Natural killer cell (primary cell): Measurements from ENCODE around the gene CYP8B1. TPM values are rescaled to one million over a fixed set of nuclear protein-coding genes. Genes with fewer than 3 reads are reported as not detected.

Source experiments
- ATAC-seq, 3 donors: fragments of 150-1000 bp in 2 of 3; fragments of 200-7000 bp in 1 of 3; cut with Tn5 transposase; 1 replicate in 1 of 3; 2 replicates in 2 of 3; pipeline ENCODE4 v1.10.0; 2021; ENCODE audit warnings: mild to moderate bottlenecking in 2 of 3, moderate library complexity in 2 of 3
- DNase-seq, 2 donors: peaks; one replicate each; pipeline versions ENCODE4 v3.0.0 to v3.0.0-alpha.2; 2013 to 2021; ENCODE audit warnings: mixed read lengths in 1 of 2
- H3K27ac ChIP-seq: one replicate; pipeline ENCODE4 v1.5.1; 2013; ENCODE audit warnings: mild to moderate bottlenecking, low read length
- H3K27me3 ChIP-seq: one replicate; pipeline ENCODE4 v1.6.1; 2013; ENCODE audit warnings: low read length; ENCODE audit not compliant: control insufficient read depth, insufficient read depth
- H3K36me3 ChIP-seq: one replicate; pipeline ENCODE4 v1.6.1; 2013; ENCODE audit warnings: low read length; ENCODE audit not compliant: control insufficient read depth, insufficient read depth
- H3K4me1 ChIP-seq: one replicate; pipeline ENCODE4 v1.6.1; 2013; ENCODE audit warnings: low read length; ENCODE audit not compliant: control insufficient read depth, insufficient read depth
- H3K4me3 ChIP-seq: one replicate; pipeline ENCODE4 v1.5.1; 2013; ENCODE audit warnings: low read length
- H3K9me3 ChIP-seq: one replicate; pipeline ENCODE4 v1.6.1; 2013; ENCODE audit warnings: low read length; ENCODE audit not compliant: control insufficient read depth, insufficient read depth
- H3K27ac Mint-ChIP-seq, 2 donors: one replicate each; pipeline ENCODE4 v1.8.0; 2022; ENCODE audit warnings: mild to moderate bottlenecking in 2 of 2, mixed read lengths in 2 of 2, moderate library complexity in 1 of 2
- H3K27me3 Mint-ChIP-seq, 2 donors: one replicate each; pipeline ENCODE4 v1.8.0; 2022; ENCODE audit warnings: low read depth in 2 of 2, mixed read lengths in 2 of 2
- H3K36me3 Mint-ChIP-seq: one replicate; pipeline ENCODE4 v1.8.0; 2022; ENCODE audit warnings: mixed read lengths
- H3K4me1 Mint-ChIP-seq, 2 donors: one replicate each; pipeline ENCODE4 v1.8.0; 2022; ENCODE audit warnings: mixed read lengths in 2 of 2
- H3K4me3 Mint-ChIP-seq: one replicate; pipeline ENCODE4 v1.8.0; 2022; ENCODE audit warnings: mild to moderate bottlenecking, moderate library complexity, mixed read lengths
- H3K9me3 Mint-ChIP-seq, 2 donors: one replicate each; pipeline ENCODE4 v1.8.0; 2022; ENCODE audit warnings: mixed read lengths in 2 of 2
- WGBS: methylation state at CpG from one replicate; pipeline ENCODE4 v1.1.7; 2013; ENCODE audit warnings: missing lambda C conversion rate; ENCODE audit not compliant: insufficient coverage; 5-methylcytosine and 5-hydroxymethylcytosine counted together
- intact Hi-C: fragments of 100-400 bp; cut with micrococcal nuclease; formaldehyde crosslinking; loops from one replicate; pipeline ENCODE4 v1.14.2; 2022
- total RNA-seq, 4 donors: library from RNA; stranded (reverse); fragments of 120-200 nt in 1 of 4; gene quantifications; one replicate each; pipeline versions ENCODE4 v1.2.3 to v1.2.4, GENCODE V29; 2013 to 2022
- TF ChIP-seq, protein P1 (sequence below): fragments of 200-600 bp; IDR thresholded peaks from one replicate; pipeline ENCODE4 v1.8.0; 2022; ENCODE audit warnings: antibody characterized with exemption

CYP8B1 gene
- total RNA-seq, 3 donors from 2014 or later (not counting 1 experiment from before 2014, with no cell fraction given), result not detected

DNA sequence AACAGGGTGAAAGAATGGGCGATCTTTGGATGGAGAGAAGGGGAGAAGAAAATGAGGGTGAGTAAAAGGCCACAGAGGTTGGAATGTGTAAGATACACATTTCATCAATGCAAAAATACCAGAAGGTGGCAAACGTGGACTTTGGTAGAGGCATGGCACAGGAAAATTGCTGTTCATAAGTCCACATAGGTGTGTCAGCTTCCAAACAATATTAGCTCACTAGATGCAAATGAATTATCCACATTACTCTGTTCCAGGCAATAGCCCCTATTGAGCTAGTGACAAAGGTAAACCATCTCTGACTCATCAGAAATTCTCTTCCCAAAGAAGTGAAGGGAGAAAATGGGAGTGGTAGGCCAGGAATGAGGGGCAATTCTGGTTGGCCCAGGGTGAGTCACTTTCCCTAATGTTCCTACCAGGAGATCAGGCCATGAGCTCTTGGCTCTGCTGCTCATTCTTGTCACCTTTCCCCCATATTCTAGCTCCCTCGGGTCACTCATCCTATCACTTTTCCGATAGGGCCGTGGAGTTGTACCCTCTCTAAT is 46.5 kb downstream of the CYP8B1 start:
- H3K9me3 ChIP-seq, result no peaks in the 10 kb centered on the region
- H3K4me1 ChIP-seq, result peaks cover 3% of the 10 kb centered on the region
- H3K9me3 Mint-ChIP-seq, result no peaks in the 10 kb centered on the region
- peaks cover 2% of the 10 kb centered on the region for H3K27me3 ChIP-seq
- no peak overlapping the region for H3K27ac Mint-ChIP-seq
- WGBS, result 87% methylated on average over 5 of the region's 5 CpGs
- peaks cover 8 to 13% of the 10 kb centered on the region in 2 donors for H3K4me1 Mint-ChIP-seq
- H3K36me3 Mint-ChIP-seq, result no peaks in the 10 kb centered on the region
- no peak for ATAC-seq
- no peak overlapping the region for H3K4me3 Mint-ChIP-seq
- no peak overlapping the region for H3K27ac ChIP-seq
- TF ChIP-seq, protein P1, sequence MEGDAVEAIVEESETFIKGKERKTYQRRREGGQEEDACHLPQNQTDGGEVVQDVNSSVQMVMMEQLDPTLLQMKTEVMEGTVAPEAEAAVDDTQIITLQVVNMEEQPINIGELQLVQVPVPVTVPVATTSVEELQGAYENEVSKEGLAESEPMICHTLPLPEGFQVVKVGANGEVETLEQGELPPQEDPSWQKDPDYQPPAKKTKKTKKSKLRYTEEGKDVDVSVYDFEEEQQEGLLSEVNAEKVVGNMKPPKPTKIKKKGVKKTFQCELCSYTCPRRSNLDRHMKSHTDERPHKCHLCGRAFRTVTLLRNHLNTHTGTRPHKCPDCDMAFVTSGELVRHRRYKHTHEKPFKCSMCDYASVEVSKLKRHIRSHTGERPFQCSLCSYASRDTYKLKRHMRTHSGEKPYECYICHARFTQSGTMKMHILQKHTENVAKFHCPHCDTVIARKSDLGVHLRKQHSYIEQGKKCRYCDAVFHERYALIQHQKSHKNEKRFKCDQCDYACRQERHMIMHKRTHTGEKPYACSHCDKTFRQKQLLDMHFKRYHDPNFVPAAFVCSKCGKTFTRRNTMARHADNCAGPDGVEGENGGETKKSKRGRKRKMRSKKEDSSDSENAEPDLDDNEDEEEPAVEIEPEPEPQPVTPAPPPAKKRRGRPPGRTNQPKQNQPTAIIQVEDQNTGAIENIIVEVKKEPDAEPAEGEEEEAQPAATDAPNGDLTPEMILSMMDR, result no peak
- peaks cover 15 to 16% of the 10 kb centered on the region in 2 donors for H3K27me3 Mint-ChIP-seq
- no peak for DNase-seq
- intact Hi-C loops, result no loop called here
- no peaks in the 10 kb centered on the region for H3K36me3 ChIP-seq
- no peak overlapping the region for H3K4me3 ChIP-seq

DNA sequence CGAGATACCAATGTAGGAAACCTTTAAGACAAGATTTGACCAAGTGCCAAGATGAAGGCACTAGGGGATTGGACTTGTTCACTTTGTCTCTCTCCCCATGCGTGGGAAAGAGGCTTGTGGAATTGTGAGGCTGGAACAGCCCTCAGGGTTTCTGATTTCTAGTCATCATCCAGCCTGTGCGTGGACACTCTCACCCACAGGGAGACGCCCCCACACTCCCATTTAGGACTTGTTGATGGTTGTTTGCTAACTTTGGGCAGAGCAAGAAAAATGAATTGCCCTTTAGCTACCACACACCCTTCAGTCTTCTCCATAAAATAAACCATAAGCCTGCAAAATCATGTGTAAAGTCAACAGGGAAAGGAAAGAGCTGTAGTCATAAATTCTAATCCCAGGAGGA is 48.0 kb downstream of the CYP8B1 start:
- no peaks in the 10 kb centered on the region for H3K36me3 ChIP-seq
- no peaks in the 10 kb centered on the region for H3K9me3 ChIP-seq
- TF ChIP-seq, protein P1, result no peak
- peaks cover 8 to 13% of the 10 kb centered on the region in 2 donors for H3K4me1 Mint-ChIP-seq
- ATAC-seq (no peak), DNase-seq (no peak)
- peaks cover 16 to 21% of the 10 kb centered on the region in 2 donors for H3K27me3 Mint-ChIP-seq
- H3K27me3 ChIP-seq, result peaks cover 2% of the 10 kb centered on the region
- no peak overlapping the region for H3K4me3 ChIP-seq
- H3K4me3 Mint-ChIP-seq, result no peak overlapping the region
- H3K27ac ChIP-seq, result no peak overlapping the region
- no peak overlapping the region for H3K27ac Mint-ChIP-seq
- H3K9me3 Mint-ChIP-seq, result no peaks in the 10 kb centered on the region
- intact Hi-C loops, result no loop called here
- no peaks in the 10 kb centered on the region for H3K36me3 Mint-ChIP-seq
- WGBS, result 74% methylated on average over 1 of the region's 4 CpGs
- H3K4me1 ChIP-seq, result peaks cover 3% of the 10 kb centered on the region

DNA sequence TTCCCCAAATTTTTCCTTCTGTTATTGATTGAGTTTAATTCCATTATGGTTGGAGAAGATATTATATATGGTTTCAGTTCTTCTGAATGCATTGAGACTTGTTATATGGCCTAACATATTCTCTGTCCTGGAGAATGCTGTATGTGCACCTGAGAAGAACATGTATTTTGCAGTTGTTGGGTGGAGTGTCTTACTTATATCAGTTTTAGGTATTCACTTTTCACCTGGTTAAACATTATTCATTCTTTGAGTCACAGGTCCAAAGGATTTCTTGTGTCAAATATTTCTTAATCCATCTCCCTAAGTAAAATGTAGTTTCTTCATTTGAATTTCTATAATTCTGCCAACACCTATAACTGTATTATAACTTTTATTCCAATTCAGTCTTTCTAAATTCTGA is 48.7 kb downstream of the CYP8B1 start:
- intact Hi-C loops, result no loop called here
- no peaks in the 10 kb centered on the region for H3K36me3 Mint-ChIP-seq
- H3K9me3 ChIP-seq, result no peaks in the 10 kb centered on the region
- H3K27ac Mint-ChIP-seq, result no peak overlapping the region
- DNase-seq (no peak), ATAC-seq (no peak)
- H3K4me3 Mint-ChIP-seq, result no peak overlapping the region
- peaks cover 8 to 13% of the 10 kb centered on the region in 2 donors for H3K4me1 Mint-ChIP-seq
- no peaks in the 10 kb centered on the region for H3K9me3 Mint-ChIP-seq
- no peaks in the 10 kb centered on the region for H3K36me3 ChIP-seq
- peaks cover 3% of the 10 kb centered on the region for H3K4me1 ChIP-seq
- no peak overlapping the region for H3K4me3 ChIP-seq
- peaks cover 16 to 21% of the 10 kb centered on the region in 2 donors for H3K27me3 Mint-ChIP-seq
- no peak overlapping the region for H3K27ac ChIP-seq
- peaks cover 2% of the 10 kb centered on the region for H3K27me3 ChIP-seq
- TF ChIP-seq, protein P1, result no peak

- H3K27me3 Mint-ChIP-seq, result peaks cover 16 to 21% of the 10 kb centered on the region in 2 donors
- intact Hi-C loops, result no loop called here
- H3K4me3 Mint-ChIP-seq, result no peak overlapping the region
- Histone ChIP-seq H3K36me3 (no peaks in the 10 kb centered on the region), H3K27ac (no peak overlapping the region), H3K4me1 (no peaks in the 10 kb centered on the region), H3K27me3 (peaks cover 2% of the 10 kb centered on the region), H3K4me3 (no peak overlapping the region), H3K9me3 (no peaks in the 10 kb centered on the region)
- DNase-seq (no peak), ATAC-seq (no peak)
- no peak overlapping the region for H3K27ac Mint-ChIP-seq
- TF ChIP-seq, protein P1, result no peak
- H3K9me3 Mint-ChIP-seq, result no peaks in the 10 kb centered on the region
- peaks cover 1 to 6% of the 10 kb centered on the region in 2 donors for H3K4me1 Mint-ChIP-seq
- H3K36me3 Mint-ChIP-seq, result no peaks in the 10 kb centered on the region
Observed at GRCh38 chr3:42826141-42826540, 49.5 kb downstream of the CYP8B1 start.
